B cell (primary cell): ENCODE data around the gene ALDH1L2. TPM values are rescaled to one million over a fixed set of nuclear protein-coding genes. Genes with fewer than 3 reads are reported as not detected.

Experiments
- ATAC-seq: fragments of 200-7000 bp; cut with Tn5 transposase; one replicate; pipeline ENCODE4 v1.10.0; 2021; ENCODE audit warnings: low read depth, mild to moderate bottlenecking, moderate number of reproducible peaks, moderate library complexity
- CTCF ChIA-PET: fragments of 350-600 bp; sonication (Branson Sonifier 250); formaldehyde crosslinking; loops from one replicate; lab custom pipeline; 2021; ENCODE audit warnings: antibody characterized with exemption, inconsistent platforms; lab: Charles Lee
- POLR2A ChIA-PET: fragments of 350-600 bp; sonication (Branson Sonifier 250); formaldehyde crosslinking; loops from one replicate; lab custom pipeline; 2021; ENCODE audit warnings: antibody characterized with exemption; lab: Charles Lee
- DNase-seq: peaks from one replicate; pipeline ENCODE4 v3.0.0; 2013
- H2AFZ ChIP-seq: 2 replicates; pipeline ENCODE4 v1.6.1; 2012; ENCODE audit warnings: mild to moderate bottlenecking, low read depth, low read length; ENCODE audit not compliant: insufficient read depth, poor library complexity, severe bottlenecking
- H3K27ac ChIP-seq, 2 donors: 1 replicate in 1 of 2; 2 replicates in 1 of 2; pipeline ENCODE4 v1.5.1; 2012 to 2013; ENCODE audit warnings: low read length in 2 of 2, mild to moderate bottlenecking in 2 of 2, moderate library complexity in 1 of 2
- H3K27me3 ChIP-seq, 4 experiments: fragments of 200-600 bp in 1 of 4; sonication (generic) in 1 of 4; replicated peaks in 1 of 4; 1 replicate in 2 of 4; 2 replicates in 2 of 4; pipeline versions ENCODE4 v1.6.1 to v1.7.0; 2013 to 2016; ENCODE audit warnings: low read length in 3 of 4, mild to moderate bottlenecking in 2 of 4, mixed read lengths in 1 of 4, moderate library complexity in 1 of 4; ENCODE audit not compliant: insufficient read depth in 4 of 4, control insufficient read depth in 3 of 4; ENCODE audit errors: control extremely low read depth in 1 of 4
- H3K36me3 ChIP-seq, 2 experiments: replicated peaks in 1 of 2; 1 replicate in 1 of 2; 2 replicates in 1 of 2; pipeline versions ENCODE4 v1.6.1 to v1.7.1; 2013; ENCODE audit warnings: low read length in 1 of 2; ENCODE audit not compliant: insufficient read depth in 2 of 2, control insufficient read depth in 1 of 2; ENCODE audit errors: control extremely low read depth in 1 of 2, extremely low read depth in 1 of 2
- H3K4me1 ChIP-seq, 2 donors: fragments of 200-600 bp in 1 of 2; sonication (generic) in 1 of 2; 1 replicate in 1 of 2; 2 replicates in 1 of 2; pipeline versions ENCODE4 v1.5.1 to v1.6.1; 2013 to 2017; ENCODE audit warnings: low read length in 2 of 2; ENCODE audit not compliant: control insufficient read depth in 2 of 2, insufficient read depth in 2 of 2
- H3K4me2 ChIP-seq: replicated peaks from 2 replicates; pipeline ENCODE3; 2012; ENCODE audit warnings: mild to moderate bottlenecking, low read depth, low read length; ENCODE audit not compliant: poor library complexity, severe bottlenecking
- H3K4me3 ChIP-seq, 5 experiments: fragments of 200-600 bp in 1 of 5; sonication (generic) in 1 of 5; 1 replicate in 3 of 5; 2 replicates in 2 of 5; pipeline versions ENCODE4 v1.5.1 to v1.7.0; 2011 to 2016; ENCODE audit warnings: low read length in 4 of 5, mild to moderate bottlenecking in 4 of 5, low read depth in 2 of 5, control low read depth in 1 of 5, moderate library complexity in 1 of 5; ENCODE audit not compliant: insufficient read depth in 1 of 5; ENCODE audit errors: control extremely low read depth in 1 of 5, extremely low read depth in 1 of 5
- H3K79me2 ChIP-seq: fragments of 200-600 bp; sonication (generic); one replicate; pipeline ENCODE4 v1.6.0; 2016; ENCODE audit warnings: low read length; ENCODE audit not compliant: control insufficient read depth, insufficient read depth
- H3K9ac ChIP-seq: fragments of 200-600 bp; sonication (generic); 2 replicates; pipeline ENCODE4 v1.6.1; 2017; ENCODE audit warnings: mild to moderate bottlenecking, low read length, moderate library complexity
- H3K9me3 ChIP-seq, 3 donors: one replicate each; pipeline versions ENCODE4 v1.6.1 to v1.7.1; 2013; ENCODE audit warnings: low read length in 2 of 3; ENCODE audit not compliant: control insufficient read depth in 2 of 3, insufficient read depth in 1 of 3; ENCODE audit errors: control extremely low read depth in 1 of 3
- H4K20me1 ChIP-seq: 2 replicates; pipeline ENCODE4 v1.6.0; 2012; ENCODE audit warnings: mild to moderate bottlenecking, low read length; ENCODE audit not compliant: insufficient read depth, control insufficient read depth, poor library complexity, severe bottlenecking
- H3K27ac Mint-ChIP-seq: one replicate; pipeline ENCODE4 v1.8.0; 2021; ENCODE audit warnings: mixed read lengths
- H3K27me3 Mint-ChIP-seq: one replicate; pipeline ENCODE4 v1.8.0; 2021; ENCODE audit warnings: mixed read lengths
- H3K4me1 Mint-ChIP-seq: one replicate; pipeline ENCODE4 v1.8.0; 2021; ENCODE audit warnings: mixed read lengths
- H3K4me3 Mint-ChIP-seq: one replicate; pipeline ENCODE4 v1.8.0; 2021; ENCODE audit warnings: mixed read lengths
- H3K9me3 Mint-ChIP-seq: one replicate; pipeline ENCODE4 v1.8.0; 2022; ENCODE audit warnings: mixed read lengths; ENCODE audit not compliant: insufficient read depth
- EZH2 ChIP-seq: IDR thresholded peaks from 2 replicates; pipeline ENCODE4 v1.6.1; 2012; ENCODE audit warnings: borderline replicate concordance, low read depth, mild to moderate bottlenecking, moderate library complexity, low read length; ENCODE audit not compliant: insufficient read depth, poor library complexity, severe bottlenecking
- WGBS: methylation state at CpG from one replicate; pipeline ENCODE4 v1.1.5; 2013; ENCODE audit warnings: missing lambda C conversion rate; ENCODE audit not compliant: insufficient coverage; 5-methylcytosine and 5-hydroxymethylcytosine counted together
- intact Hi-C: fragments of 100-400 bp; cut with micrococcal nuclease; formaldehyde crosslinking; loops from one replicate; pipeline ENCODE4 v1.10.0; 2022
- polyA plus RNA-seq: library from polyadenylated mRNA; depleted of rRNA; stranded (reverse); fragments of >200 nt; gene quantifications from 2 replicates; pipeline ENCODE4 v1.2.3, GENCODE V29; 2012
- total RNA-seq, 2 donors: library from RNA; stranded (reverse); fragments of 120-200 nt in 1 of 2; gene quantifications; 1 replicate in 1 of 2; 2 replicates in 1 of 2; pipeline versions ENCODE4 v1.2.3 to v1.2.4, GENCODE V29; 2013 to 2022
- TF ChIP-seq, protein P1 (sequence below): fragments of 200-600 bp; IDR thresholded peaks from one replicate; pipeline ENCODE4 v1.8.0; 2022; ENCODE audit warnings: antibody characterized with exemption, mild to moderate bottlenecking

The ALDH1L2 gene
- total and polyA plus RNA-seq, 2 donors (not counting 1 experiment from before 2014, with no cell fraction given) = 0.04 to 0.32 TPM

GRCh38 chr12:105120551-105120950, 36.3 kb upstream of the ALDH1L2 start:
- peaks cover 64% of the 10 kb centered on the region for H3K79me2 ChIP-seq
- POLR2A ChIA-PET = no interaction called here
- H2AFZ ChIP-seq = no peak overlapping the region
- no peaks in the 10 kb centered on the region for H3K27me3 ChIP-seq
- peak overlapping the region; percentile 32 for H3K27ac Mint-ChIP-seq
- intact Hi-C loops = no loop called here
- H3K4me1 ChIP-seq = no peaks in the 10 kb centered on the region
- TF ChIP-seq EZH2 = no peak
- TF ChIP-seq, protein P1, sequence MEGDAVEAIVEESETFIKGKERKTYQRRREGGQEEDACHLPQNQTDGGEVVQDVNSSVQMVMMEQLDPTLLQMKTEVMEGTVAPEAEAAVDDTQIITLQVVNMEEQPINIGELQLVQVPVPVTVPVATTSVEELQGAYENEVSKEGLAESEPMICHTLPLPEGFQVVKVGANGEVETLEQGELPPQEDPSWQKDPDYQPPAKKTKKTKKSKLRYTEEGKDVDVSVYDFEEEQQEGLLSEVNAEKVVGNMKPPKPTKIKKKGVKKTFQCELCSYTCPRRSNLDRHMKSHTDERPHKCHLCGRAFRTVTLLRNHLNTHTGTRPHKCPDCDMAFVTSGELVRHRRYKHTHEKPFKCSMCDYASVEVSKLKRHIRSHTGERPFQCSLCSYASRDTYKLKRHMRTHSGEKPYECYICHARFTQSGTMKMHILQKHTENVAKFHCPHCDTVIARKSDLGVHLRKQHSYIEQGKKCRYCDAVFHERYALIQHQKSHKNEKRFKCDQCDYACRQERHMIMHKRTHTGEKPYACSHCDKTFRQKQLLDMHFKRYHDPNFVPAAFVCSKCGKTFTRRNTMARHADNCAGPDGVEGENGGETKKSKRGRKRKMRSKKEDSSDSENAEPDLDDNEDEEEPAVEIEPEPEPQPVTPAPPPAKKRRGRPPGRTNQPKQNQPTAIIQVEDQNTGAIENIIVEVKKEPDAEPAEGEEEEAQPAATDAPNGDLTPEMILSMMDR = no peak
- WGBS = no CpG with 5 or more reads among the region's 2 CpGs
- peaks cover 20 to 84% of the 10 kb centered on the region in 2 experiments for H3K36me3 ChIP-seq
- H3K27me3 Mint-ChIP-seq = no peaks in the 10 kb centered on the region
- H3K4me1 Mint-ChIP-seq = peaks cover 4% of the 10 kb centered on the region
- DNase-seq = no peak
- no peaks in the 10 kb centered on the region for H3K9me3 ChIP-seq
- CTCF ChIA-PET = no interaction called here
- H3K9me3 Mint-ChIP-seq = no peaks in the 10 kb centered on the region
- no peak overlapping the region for H3K27ac ChIP-seq
- peaks cover 72% of the 10 kb centered on the region for H4K20me1 ChIP-seq
- H3K4me3 ChIP-seq = no peak overlapping the region
- H3K9ac ChIP-seq = no peak overlapping the region
- H3K4me2 ChIP-seq = no peak overlapping the region
- no peak overlapping the region for H3K4me3 Mint-ChIP-seq
- ATAC-seq = no peak

- no peak overlapping the region for H3K4me3 Mint-ChIP-seq
- no CpG with 5 or more reads among the region's 1 CpG for WGBS
- Histone ChIP-seq H3K27me3 (no peaks in the 10 kb centered on the region), H3K4me2 (no peak overlapping the region), H3K4me1 (peaks cover 2 to 25% of the 10 kb centered on the region in 2 donors), H3K79me2 (peaks cover 73% of the 10 kb centered on the region), H3K27ac (no peak overlapping the region), H3K36me3 (peaks cover 11 to 90% of the 10 kb centered on the region in 2 experiments), H3K4me3 (no peak overlapping the region), H2AFZ (no peak overlapping the region), H4K20me1 (peaks cover 80% of the 10 kb centered on the region), H3K9me3 (no peaks in the 10 kb centered on the region), H3K9ac (no peak overlapping the region)
- DNase-seq (no peak), ATAC-seq (no peak)
- H3K27ac Mint-ChIP-seq = no peak overlapping the region
- H3K9me3 Mint-ChIP-seq = no peaks in the 10 kb centered on the region
- intact Hi-C loops = loop anchor here (5.0 kb wide), 1 partner anchor 40 kb away; no protein-coding TSS in a partner anchor
- peaks cover 27% of the 10 kb centered on the region for H3K4me1 Mint-ChIP-seq
- H3K27me3 Mint-ChIP-seq = no peaks in the 10 kb centered on the region
- CTCF ChIA-PET = no interaction called here
- TF ChIP-seq EZH2 = no peak
- TF ChIP-seq, protein P1 = no peak
- POLR2A ChIA-PET = no interaction called here
Observed at GRCh38 chr12:105116969-105117368, 32.7 kb upstream of the ALDH1L2 start.
